NT2/D1 (cell line): ENCODE results near the gene ASB5.

ENCODE experiments used
- DNase-seq: peaks from one replicate; pipeline ENCODE4 v3.0.0-alpha.2; 2011; ENCODE audit warnings: low read depth, low spot score
- H3K27me3 ChIP-seq: 2 replicates; pipeline ENCODE4 v1.6.0; 2011; ENCODE audit warnings: mild to moderate bottlenecking; ENCODE audit not compliant: insufficient read length, insufficient read depth
- H3K36me3 ChIP-seq: 2 replicates; pipeline ENCODE4 v1.6.1; 2011; ENCODE audit warnings: mild to moderate bottlenecking, low read length, mixed read lengths; ENCODE audit not compliant: insufficient read depth, insufficient read length
- H3K4me1 ChIP-seq: 2 replicates; pipeline ENCODE4 v1.5.1; 2011; ENCODE audit not compliant: insufficient read depth, insufficient read length
- H3K4me3 ChIP-seq: 2 replicates; pipeline ENCODE4 v1.5.1; 2011; ENCODE audit warnings: low read depth; ENCODE audit not compliant: insufficient read length
- H3K9ac ChIP-seq: 2 replicates; pipeline ENCODE4 v1.6.0; 2011; ENCODE audit warnings: low read depth; ENCODE audit not compliant: insufficient read length
- H3K9me3 ChIP-seq: 2 replicates; pipeline ENCODE4 v1.5.1; 2011; ENCODE audit warnings: mild to moderate bottlenecking, low read length; ENCODE audit not compliant: insufficient read depth
- SUZ12 ChIP-seq: IDR thresholded peaks from 2 replicates; pipeline ENCODE4 v1.6.1; 2011; ENCODE audit not compliant: insufficient read length, insufficient read depth; ENCODE audit errors: extremely low read depth
- YY1 ChIP-seq: IDR thresholded peaks from 2 replicates; pipeline ENCODE4 v1.6.1; 2011; ENCODE audit not compliant: insufficient read length, insufficient read depth
- ZNF274 ChIP-seq: IDR thresholded peaks from 2 replicates; pipeline ENCODE4 v1.6.1; 2011; ENCODE audit warnings: mild to moderate bottlenecking, low read depth, low read length

The ASB5 gene

GRCh38 chr4:176241703-176242102 lies 27.3 kb downstream of the ASB5 start:
- no peak overlapping the region for H3K9ac ChIP-seq
- no peaks in the 10 kb centered on the region for H3K36me3 ChIP-seq
- H3K27me3 ChIP-seq = no peaks in the 10 kb centered on the region
- no peak for DNase-seq
- no peak overlapping the region for H3K4me3 ChIP-seq
- H3K4me1 ChIP-seq = no peaks in the 10 kb centered on the region
- no peaks in the 10 kb centered on the region for H3K9me3 ChIP-seq
- TF ChIP-seq ZNF274 (no peak), SUZ12 (no peak), YY1 (no peak)

- no peaks in the 10 kb centered on the region for H3K4me1 ChIP-seq
- H3K9me3 ChIP-seq = no peaks in the 10 kb centered on the region
- no peak overlapping the region for H3K9ac ChIP-seq
- no peaks in the 10 kb centered on the region for H3K27me3 ChIP-seq
- no peaks in the 10 kb centered on the region for H3K36me3 ChIP-seq
- no peak for DNase-seq
- TF ChIP-seq SUZ12 (no peak), YY1 (no peak), ZNF274 (no peak)
- no peak overlapping the region for H3K4me3 ChIP-seq
Measured at GRCh38 chr4:176238826-176239225, 30.2 kb downstream of the ASB5 start.

GRCh38 chr4:176238157-176238610 lies 30.8 kb downstream of the ASB5 start:
- Histone ChIP-seq H3K9me3 (no peaks in the 10 kb centered on the region), H3K4me1 (no peaks in the 10 kb centered on the region), H3K9ac (no peak overlapping the region), H3K4me3 (no peak overlapping the region), H3K27me3 (no peaks in the 10 kb centered on the region), H3K36me3 (no peaks in the 10 kb centered on the region)
- no peak for DNase-seq
- no peak for TF ChIP-seq YY1
- TF ChIP-seq SUZ12 = no peak
- TF ChIP-seq ZNF274 = no peak

- Histone ChIP-seq H3K36me3 (no peaks in the 10 kb centered on the region), H3K27me3 (no peaks in the 10 kb centered on the region), H3K9me3 (no peaks in the 10 kb centered on the region), H3K4me3 (no peak overlapping the region), H3K4me1 (no peaks in the 10 kb centered on the region), H3K9ac (no peak overlapping the region)
- DNase-seq = no peak
- no peak for TF ChIP-seq YY1
Measured at GRCh38 chr4:176236946-176237345, 32.1 kb downstream of the ASB5 start.

GRCh38 chr4:176230836-176231235 lies 38.2 kb downstream of the ASB5 start:
- no peak for TF ChIP-seq ZNF274
- no peak for TF ChIP-seq SUZ12
- no peak for TF ChIP-seq YY1

GRCh38 chr4:176229645-176230044 lies 39.4 kb downstream of the ASB5 start:
- no peaks in the 10 kb centered on the region for H3K27me3 ChIP-seq
- no peak overlapping the region for H3K9ac ChIP-seq
- no peaks in the 10 kb centered on the region for H3K9me3 ChIP-seq
- H3K36me3 ChIP-seq = no peaks in the 10 kb centered on the region
- TF ChIP-seq SUZ12 = no peak
- no peak for TF ChIP-seq YY1
- TF ChIP-seq ZNF274 = no peak
- no peak overlapping the region for H3K4me3 ChIP-seq
- DNase-seq = no peak
- H3K4me1 ChIP-seq = no peaks in the 10 kb centered on the region

More at GRCh38 chr4:176230836-176231235, 38.2 kb downstream of the ASB5 start:
- H3K36me3 ChIP-seq = no peaks in the 10 kb centered on the region
- H3K9ac ChIP-seq = no peak overlapping the region
- H3K4me3 ChIP-seq = no peak overlapping the region
- DNase-seq = no peak
- H3K9me3 ChIP-seq = no peaks in the 10 kb centered on the region
- no peaks in the 10 kb centered on the region for H3K27me3 ChIP-seq
- H3K4me1 ChIP-seq = no peaks in the 10 kb centered on the region

GRCh38 chr4:176226736-176227135 lies 42.3 kb downstream of the ASB5 start:
- H3K4me1 ChIP-seq = no peaks in the 10 kb centered on the region
- no peak overlapping the region for H3K4me3 ChIP-seq
- DNase-seq = no peak
- H3K36me3 ChIP-seq = no peaks in the 10 kb centered on the region
- no peak overlapping the region for H3K9ac ChIP-seq
- no peak for TF ChIP-seq YY1
- no peak for TF ChIP-seq ZNF274
- no peaks in the 10 kb centered on the region for H3K27me3 ChIP-seq
- H3K9me3 ChIP-seq = no peaks in the 10 kb centered on the region

- TF ChIP-seq SUZ12 (no peak), ZNF274 (no peak), YY1 (no peak)
- Histone ChIP-seq H3K9ac (no peak overlapping the region), H3K36me3 (no peaks in the 10 kb centered on the region), H3K9me3 (no peaks in the 10 kb centered on the region), H3K4me1 (no peaks in the 10 kb centered on the region), H3K4me3 (no peak overlapping the region), H3K27me3 (no peaks in the 10 kb centered on the region)
- DNase-seq = no peak
Measured at GRCh38 chr4:176223561-176223960, 45.5 kb downstream of the ASB5 start.
